Prostate gland (tissue), 2 donors: ENCODE results near the gene IL12RB1. TPM values are rescaled to one million over a fixed set of nuclear protein-coding genes. Genes with fewer than 3 reads are reported as not detected.

Experiments used
- DNase-seq: peaks from one replicate; pipeline ENCODE4 v3.0.0-alpha.2; 2019; ENCODE audit warnings: low spot score
- H3K27ac ChIP-seq, 2 donors: fragments of 200-600 bp; sonication (generic); 2 replicates each; pipeline ENCODE4 v1.5.1; 2017 to 2019
- H3K27me3 ChIP-seq: fragments of 200-600 bp; sonication (generic); replicated peaks from 2 replicates; pipeline ENCODE4 v1.5.1; 2019; ENCODE audit not compliant: insufficient read depth
- H3K36me3 ChIP-seq, 2 donors: fragments of 200-600 bp; sonication (generic); 1 replicate in 1 of 2; 2 replicates in 1 of 2; pipeline versions ENCODE4 v1.5.1 to v1.8.1; 2017 to 2019
- H3K4me1 ChIP-seq: fragments of 200-600 bp; sonication (generic); replicated peaks from 2 replicates; pipeline ENCODE4 v1.5.1; 2019
- H3K4me3 ChIP-seq, 2 donors: fragments of 200-600 bp; sonication (generic); 2 replicates each; pipeline ENCODE4 v1.5.1; 2017 to 2019
- H3K9me3 ChIP-seq: fragments of 200-600 bp; sonication (generic); 2 replicates; pipeline ENCODE4 v1.5.1; 2017
- CTCF ChIP-seq, 4 experiments: fragments of 200-600 bp in 2 of 4; fragments of 450-650 bp in 2 of 4; sonication (generic) in 2 of 4; IDR thresholded peaks; 1 replicate in 3 of 4; 2 replicates in 1 of 4; pipeline ENCODE4 v1.5.1; 2016 to 2019; ENCODE audit warnings: antibody characterized with exemption in 4 of 4, mild to moderate bottlenecking in 2 of 4, moderate library complexity in 2 of 4
- POLR2A ChIP-seq: fragments of 450-650 bp; IDR thresholded peaks from one replicate; pipeline ENCODE4 v1.6.1; 2016; ENCODE audit warnings: antibody characterized with exemption, mild to moderate bottlenecking
- POLR2AphosphoS5 ChIP-seq: sonication (generic); formaldehyde crosslinking; IDR thresholded peaks from one replicate; pipeline ENCODE4 v1.6.1; 2017; ENCODE audit warnings: antibody characterized with exemption
- WGBS: methylation state at CpG from one replicate; pipeline ENCODE4 v1.1.5; 2018; 5-methylcytosine and 5-hydroxymethylcytosine counted together
- intact Hi-C: fragments of 100-400 bp; cut with DNase I; formaldehyde crosslinking; loops from one replicate; pipeline ENCODE4 v1.14.2; 2022
- total RNA-seq, 2 donors: library from RNA; depleted of rRNA; stranded (reverse); fragments of >200 nt; gene quantifications; one replicate each; pipeline ENCODE4 v1.1.0, GENCODE V29; 2016

The IL12RB1 gene
- total RNA-seq, 2 donors from 2014 or later, result 0.62 to 0.73 TPM

- WGBS, result 33% methylated on average over 14 of the region's 14 CpGs
- peak overlapping the region; percentile 75 to 80 for H3K27ac ChIP-seq
- intact Hi-C loops, result loop anchor here (5.0 kb wide), 1 partner anchor 34 kb away; the partner anchor contains the start of gene PIK3R2
- H3K9me3 ChIP-seq, result no peaks in the 10 kb centered on the region
- no peaks in the 10 kb centered on the region for H3K36me3 ChIP-seq
- H3K4me3 ChIP-seq, result peak overlapping the region; percentile 70
- TF ChIP-seq POLR2AphosphoS5 (no peak), CTCF (IDR thresholded peaks at IDR 0.05) (no peak), POLR2A (no peak)
- peaks cover 6% of the 10 kb centered on the region for H3K4me1 ChIP-seq
- no peak for DNase-seq
- no peaks in the 10 kb centered on the region for H3K27me3 ChIP-seq
Measured at GRCh38 chr19:18118420-18119012, 31.8 kb upstream of the IL12RB1 start.

GRCh38 chr19:18117692-18118378 is 31.1 kb upstream of the IL12RB1 start:
- TF ChIP-seq CTCF (IDR thresholded peaks at IDR 0.05) (peak in 2 of 4 experiments; percentile 12), POLR2AphosphoS5 (no peak), POLR2A (no peak)
- under 1% methylated on average over 36 of the region's 86 CpGs for WGBS
- peaks cover 6% of the 10 kb centered on the region for H3K4me1 ChIP-seq
- H3K36me3 ChIP-seq, result no peaks in the 10 kb centered on the region
- peak; percentile 75 for DNase-seq
- no peaks in the 10 kb centered on the region for H3K27me3 ChIP-seq
- H3K4me3 ChIP-seq, result peak overlapping the region; percentile 70
- no peaks in the 10 kb centered on the region for H3K9me3 ChIP-seq
- intact Hi-C loops, result loop anchor here (5.0 kb wide), 1 partner anchor 34 kb away; the partner anchor contains the start of gene PIK3R2
- H3K27ac ChIP-seq, result peak overlapping the region; percentile 75 to 80

GRCh38 chr19:18117364-18117691 is 30.6 kb upstream of the IL12RB1 start:
- peaks cover 6% of the 10 kb centered on the region for H3K4me1 ChIP-seq
- H3K9me3 ChIP-seq, result no peaks in the 10 kb centered on the region
- peak overlapping the region; percentile 70 for H3K4me3 ChIP-seq
- WGBS, result 13% methylated on average over 11 of the region's 11 CpGs
- TF ChIP-seq POLR2AphosphoS5, result no peak
- no peak for TF ChIP-seq CTCF (IDR thresholded peaks at IDR 0.05)
- TF ChIP-seq POLR2A, result no peak
- H3K27me3 ChIP-seq, result no peaks in the 10 kb centered on the region
- no peaks in the 10 kb centered on the region for H3K36me3 ChIP-seq
- intact Hi-C loops, result loop anchor here (5.0 kb wide), 1 partner anchor 35 kb away; the partner anchor contains the start of gene PIK3R2
- DNase-seq, result no peak
- H3K27ac ChIP-seq, result peak overlapping the region in 1 of 2 donors; percentile 18

GRCh38 chr19:18114483-18114882 is 27.7 kb upstream of the IL12RB1 start:
- Histone ChIP-seq H3K36me3 (no peaks in the 10 kb centered on the region), H3K9me3 (no peaks in the 10 kb centered on the region), H3K4me3 (no peak overlapping the region), H3K27ac (no peak overlapping the region), H3K4me1 (peaks cover 6% of the 10 kb centered on the region), H3K27me3 (no peaks in the 10 kb centered on the region)
- intact Hi-C loops, result loop anchor here (5.0 kb wide), 1 partner anchor 138 kb away; no protein-coding TSS in a partner anchor
- no peak for TF ChIP-seq CTCF (IDR thresholded peaks at IDR 0.05)
- TF ChIP-seq POLR2AphosphoS5, result no peak
- TF ChIP-seq POLR2A, result no peak
- DNase-seq, result no peak
- WGBS, result 96% methylated on average over 4 of the region's 4 CpGs
